H1 (cell line): Measurements from ENCODE around the gene TNFRSF14. TPM values are rescaled to one million over a fixed set of nuclear protein-coding genes. Genes with fewer than 3 reads are reported as not detected.

ENCODE experiments used
- CTCF ChIA-PET: fragments of 300-600 bp; sonication (Branson Sonifier 250); formaldehyde crosslinking; loops from one replicate; lab custom pipeline; 2021; ENCODE audit not compliant: partially characterized antibody; lab: Charles Lee
- POLR2A ChIA-PET: fragments of 300-600 bp; sonication (Branson Sonifier 250); formaldehyde crosslinking; loops from one replicate; lab custom pipeline; 2021; ENCODE audit warnings: inconsistent platforms; ENCODE audit not compliant: partially characterized antibody; lab: Charles Lee
- DNase-seq, 2 experiments: peaks; one replicate each; pipeline versions ENCODE4 v3.0.0 to v3.0.0-alpha.2; 2010 to 2022; ENCODE audit warnings: low spot score in 2 of 2, low read depth in 1 of 2, mixed read lengths in 1 of 2
- FAIRE-seq: peaks from 2 replicates; lab custom pipeline; 2011; peaks lifted over from hg19 to GRCh38; lab: Jason Lieb, UNC
- H2AFZ ChIP-seq: 2 replicates; pipeline ENCODE4 v1.8.1; 2012; ENCODE audit warnings: low read length, inconsistent platforms
- H2AK5ac ChIP-seq: 2 replicates; pipeline ENCODE4 v1.6.1; 2013; ENCODE audit warnings: low read depth, low read length
- H2BK120ac ChIP-seq: replicated peaks from 2 replicates; pipeline ENCODE3; 2013; ENCODE audit warnings: low read depth, low read length, inconsistent platforms
- H2BK12ac ChIP-seq: 2 replicates; pipeline ENCODE4 v1.6.1; 2013; ENCODE audit warnings: low read depth, low read length
- H2BK15ac ChIP-seq: 2 replicates; pipeline ENCODE4 v1.6.1; 2013; ENCODE audit warnings: low read length
- H2BK20ac ChIP-seq: 2 replicates; pipeline ENCODE4 v1.6.1; 2013; ENCODE audit warnings: low read length
- H2BK5ac ChIP-seq: 2 replicates; pipeline ENCODE4 v1.6.1; 2013; ENCODE audit warnings: low read depth, low read length
- H3K14ac ChIP-seq: 2 replicates; pipeline ENCODE4 v1.6.1; 2013; ENCODE audit warnings: inconsistent platforms; ENCODE audit not compliant: insufficient read length
- H3K18ac ChIP-seq: 2 replicates; pipeline ENCODE4 v1.6.1; 2013; ENCODE audit warnings: low read length; ENCODE audit errors: extremely low read depth
- H3K23ac ChIP-seq: 2 replicates; pipeline ENCODE4 v1.6.1; 2013; ENCODE audit warnings: inconsistent platforms; ENCODE audit not compliant: insufficient read length
- H3K23me2 ChIP-seq: 2 replicates; pipeline ENCODE4 v1.6.1; 2013; ENCODE audit warnings: low read depth, low read length
- H3K27ac ChIP-seq: 2 replicates; pipeline ENCODE4 v1.6.1; 2011; ENCODE audit warnings: low read depth, low read length, inconsistent platforms
- H3K27me3 ChIP-seq, 4 experiments: replicated peaks in 1 of 4; 1 replicate in 1 of 4; 2 replicates in 3 of 4; pipeline versions ENCODE4 v1.6.1 to v1.8.1; 2011 to 2013; ENCODE audit warnings: low read length in 3 of 4, mild to moderate bottlenecking in 3 of 4, inconsistent platforms in 2 of 4, mixed read lengths in 2 of 4, moderate library complexity in 1 of 4; ENCODE audit not compliant: control insufficient read depth in 3 of 4, insufficient read depth in 3 of 4; ENCODE audit errors: extremely low read depth in 1 of 4
- H3K36me3 ChIP-seq, 4 experiments: 2 replicates each; pipeline versions ENCODE4 v1.6.1 to v1.8.1; 2011 to 2013; ENCODE audit warnings: mild to moderate bottlenecking in 4 of 4, low read length in 3 of 4, moderate library complexity in 2 of 4, control low read depth in 1 of 4, inconsistent platforms in 1 of 4; ENCODE audit not compliant: insufficient read depth in 4 of 4, control insufficient read depth in 2 of 4
- H3K4ac ChIP-seq: replicated peaks from 2 replicates; pipeline ENCODE3; 2013; ENCODE audit warnings: low read length, low read depth, mixed read lengths, inconsistent platforms; ENCODE audit not compliant: insufficient read length
- H3K4me1 ChIP-seq, 4 experiments: replicated peaks in 1 of 4; 1 replicate in 1 of 4; 2 replicates in 3 of 4; pipeline versions ENCODE4 v1.6.1 to v1.8.1; 2011 to 2013; ENCODE audit warnings: low read length in 3 of 4, inconsistent platforms in 2 of 4, mixed read lengths in 1 of 4; ENCODE audit not compliant: insufficient read depth in 4 of 4, control insufficient read depth in 3 of 4
- H3K4me2 ChIP-seq, 2 experiments: 2 replicates each; pipeline versions ENCODE4 v1.6.1 to v1.8.1; 2011 to 2013; ENCODE audit warnings: low read depth in 2 of 2, low read length in 2 of 2, control low read depth in 1 of 2, inconsistent platforms in 1 of 2, mild to moderate bottlenecking in 1 of 2; ENCODE audit not compliant: insufficient read depth in 1 of 2
- H3K4me3 ChIP-seq, 4 experiments: fragments of 200-600, 300-600 bp in 1 of 4; sonication (generic), shearing (Covaris generic), sonication (Bioruptor Twin) in 1 of 4; 2 replicates each; pipeline versions ENCODE4 v1.5.1 to v1.8.1; 2011 to 2016; ENCODE audit warnings: low read length in 4 of 4, low read depth in 3 of 4, control low read depth in 2 of 4, inconsistent platforms in 2 of 4, mild to moderate bottlenecking in 2 of 4, mixed read lengths in 1 of 4, moderate library complexity in 1 of 4; ENCODE audit not compliant: insufficient read depth in 2 of 4; ENCODE audit errors: extremely low read depth in 1 of 4
- H3K56ac ChIP-seq: replicated peaks from 2 replicates; pipeline ENCODE3; 2013; ENCODE audit warnings: low read depth, mild to moderate bottlenecking, mixed read lengths, low read length, inconsistent platforms; ENCODE audit not compliant: insufficient read length
- H3K79me1 ChIP-seq: 2 replicates; pipeline ENCODE4 v1.6.1; 2013; ENCODE audit warnings: low read depth, low read length, control low read depth
- H3K79me2 ChIP-seq, 2 experiments: 2 replicates each; pipeline versions ENCODE4 v1.6.1 to v1.8.1; 2012 to 2013; ENCODE audit warnings: low read length in 2 of 2, mild to moderate bottlenecking in 2 of 2, inconsistent platforms in 1 of 2; ENCODE audit not compliant: insufficient read depth in 2 of 2, control insufficient read depth in 1 of 2
- H3K9ac ChIP-seq, 4 experiments: replicated peaks in 1 of 4; 1 replicate in 1 of 4; 2 replicates in 3 of 4; pipeline versions ENCODE4 v1.6.1 to v1.8.1; 2011 to 2013; ENCODE audit warnings: low read depth in 3 of 4, low read length in 3 of 4, control low read depth in 2 of 4, mild to moderate bottlenecking in 2 of 4, moderate library complexity in 2 of 4, inconsistent platforms in 1 of 4; ENCODE audit errors: extremely low read depth in 1 of 4
- H3K9me3 ChIP-seq, 2 experiments: 2 replicates each; pipeline versions ENCODE4 v1.6.1 to v1.8.1; 2012 to 2013; ENCODE audit warnings: mild to moderate bottlenecking in 2 of 2, moderate library complexity in 2 of 2, control low read depth in 1 of 2, inconsistent platforms in 1 of 2, low read depth in 1 of 2, low read length in 1 of 2, mixed read lengths in 1 of 2; ENCODE audit not compliant: insufficient read depth in 2 of 2
- H4K20me1 ChIP-seq, 2 experiments: replicated peaks in 1 of 2; 2 replicates each; pipeline versions ENCODE3 to v1.8.1; 2011 to 2013; ENCODE audit warnings: inconsistent platforms in 2 of 2, low read length in 2 of 2, mild to moderate bottlenecking in 1 of 2; ENCODE audit not compliant: insufficient read depth in 2 of 2, control insufficient read depth in 1 of 2
- H4K5ac ChIP-seq: 2 replicates; pipeline ENCODE4 v1.6.1; 2013; ENCODE audit warnings: low read length, low read depth, mixed read lengths, inconsistent platforms; ENCODE audit not compliant: insufficient read length
- H4K8ac ChIP-seq: 2 replicates; pipeline ENCODE4 v1.8.0; 2013; ENCODE audit warnings: mild to moderate bottlenecking, moderate library complexity, low read length, inconsistent platforms; ENCODE audit not compliant: insufficient read depth; ENCODE audit errors: extremely low read depth
- H4K91ac ChIP-seq: replicated peaks from 2 replicates; pipeline ENCODE3; 2013; ENCODE audit warnings: low read length, mixed read lengths, inconsistent platforms; ENCODE audit not compliant: insufficient read length
- ASH2L ChIP-seq: fragments of 200-600, 300-600 bp; sonication (generic); IDR thresholded peaks from one replicate; pipeline ENCODE4 v1.7.1; 2017; ENCODE audit warnings: low read length
- BACH1 ChIP-seq: IDR thresholded peaks from 2 replicates; pipeline ENCODE4 v1.6.1; 2012; ENCODE audit warnings: low read length, improper control_type of control experiment
- CBX8 ChIP-seq: fragments of 300-800, 300-1000 bp; sonication (generic); IDR thresholded peaks from 2 replicates; pipeline ENCODE4 v1.7.1; 2016; ENCODE audit warnings: low read depth, low read length, borderline replicate concordance
- EZH2 ChIP-seq: fragments of 200-600 bp; sonication (generic); IDR thresholded peaks from 2 replicates; pipeline ENCODE4 v1.7.1; 2012; ENCODE audit warnings: low read depth, mild to moderate bottlenecking, moderate library complexity, low read length, inconsistent platforms; ENCODE audit not compliant: severe bottlenecking
- HDAC6 ChIP-seq: IDR thresholded peaks from one replicate; pipeline ENCODE4 v1.7.1; 2012; ENCODE audit warnings: low read depth, mild to moderate bottlenecking, inconsistent platforms, low read length, moderate library complexity
- NANOG ChIP-seq: IDR thresholded peaks from 2 replicates; pipeline ENCODE4 v1.6.1; 2011; ENCODE audit warnings: low read length, low read depth, mild to moderate bottlenecking, inconsistent platforms; ENCODE audit not compliant: insufficient read depth, poor library complexity, severe bottlenecking
- SAP30 ChIP-seq: fragments of 300-600 bp; sonication (generic); IDR thresholded peaks from 2 replicates; pipeline ENCODE4 v1.7.1; 2012; ENCODE audit warnings: low read length, moderate library complexity, mild to moderate bottlenecking, inconsistent platforms; ENCODE audit not compliant: insufficient read depth, insufficient replicate concordance
- SUZ12 ChIP-seq: fragments of 200-600 bp; sonication (generic); IDR thresholded peaks from 2 replicates; pipeline ENCODE4 v1.6.1; 2012; ENCODE audit warnings: mild to moderate bottlenecking, inconsistent platforms, low read length, moderate library complexity, mixed read lengths
- WGBS, 2 experiments: shearing (Covaris generic) in 1 of 2; methylation state at CpG; one replicate each; pipeline versions ENCODE4 v1.1.6 to v1.1.7; 2013 to 2015; ENCODE audit warnings: low lambda C conversion rate in 2 of 2, mixed read lengths in 2 of 2, inconsistent platforms in 1 of 2, low coverage in 1 of 2, missing lambda C conversion rate in 1 of 2; ENCODE audit not compliant: insufficient replicate concordance in 2 of 2, insufficient coverage in 1 of 2, insufficient read length in 1 of 2; ENCODE audit errors: extremely low coverage in 1 of 2, missing lambda C conversion rate in 1 of 2; 5-methylcytosine and 5-hydroxymethylcytosine counted together
- polyA plus RNA-seq, 7 experiments: library from polyadenylated mRNA; depleted of rRNA in 3 of 7; stranded (reverse) in 5 of 7; unstranded in 2 of 7; fragments of >200 nt in 5 of 7; fragments of 200-250 nt in 2 of 7; gene quantifications; 1 replicate in 5 of 7; 2 replicates in 1 of 7; 4 replicates in 1 of 7; pipeline versions ENCODE4 v1.2.1 to v1.2.3, GENCODE V29; 2011 to 2013; ENCODE audit warnings: missing spikeins in 2 of 7, mixed read lengths in 2 of 7
- total RNA-seq: library from RNA; stranded (reverse); fragmentation: NEBNext Ultra II Directional; extraction: Animal tissue kit (Norgen Biotek cat#: 25700); gene quantifications from 2 replicates; pipeline ENCODE4 v1.2.1, GENCODE V29; 2021
- TF ChIP-seq, protein P1 (sequence below): IDR thresholded peaks from 2 replicates; pipeline ENCODE4 v1.6.1; 2012; ENCODE audit warnings: inconsistent platforms
- TF ChIP-seq, protein P2 (sequence below): IDR thresholded peaks from 2 replicates; pipeline ENCODE4 v1.6.1; 2012; ENCODE audit warnings: low read length, inconsistent platforms

The TNFRSF14 gene
- total and polyA plus RNA-seq, 2 of the 8 experiments (the other 6 are each of a cell fraction or from before 2014, with no cell fraction given): 0.36 to 0.50 TPM

DNA sequence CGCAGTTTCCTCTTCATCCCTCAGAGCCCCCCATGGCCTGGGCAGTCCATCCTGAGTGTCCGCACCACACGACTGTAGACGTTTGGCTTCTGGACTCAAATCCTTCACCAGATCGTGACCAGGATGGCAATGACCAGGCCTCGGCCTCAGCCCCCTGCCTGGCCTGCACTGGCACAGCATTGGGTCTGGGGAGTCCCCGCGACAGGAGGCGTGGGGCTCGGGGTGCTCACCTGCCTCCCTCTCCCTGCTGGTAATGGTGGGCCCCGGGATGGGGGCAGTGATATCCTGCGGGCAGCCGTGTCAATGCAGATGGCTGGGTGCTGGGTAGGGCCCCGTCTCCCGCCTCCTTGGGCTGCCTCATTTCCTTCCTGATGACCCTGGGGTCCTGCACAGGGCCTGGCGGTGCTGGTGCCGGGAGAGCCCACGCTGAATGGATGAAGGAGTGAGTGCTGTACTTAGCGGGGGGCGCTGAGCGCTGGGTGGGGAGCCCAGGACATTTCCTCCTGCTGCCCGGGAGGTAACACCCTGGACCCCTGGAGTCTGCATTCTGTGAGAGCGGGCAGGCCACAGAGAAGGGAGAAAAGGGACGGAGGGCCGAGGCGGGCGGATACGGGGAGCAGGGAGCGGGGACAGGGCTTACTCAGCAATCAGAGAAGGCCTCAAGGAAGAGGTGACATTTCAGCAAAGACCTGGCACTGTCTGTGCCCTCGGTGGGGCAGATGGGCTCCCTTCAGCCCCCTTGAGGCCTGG lies 2.1 kb upstream of the TNFRSF14 start:
- 89% methylated on average over 21 of the region's 30 CpGs; no CpG with 5 or more reads in 1 of the 2 experiments for WGBS, 2 experiments
- H2BK15ac ChIP-seq: no peak overlapping the region
- no peak overlapping the region for H3K4me3 ChIP-seq
- H3K18ac ChIP-seq: no peak overlapping the region
- POLR2A ChIA-PET: no interaction called here
- no peaks in the 10 kb centered on the region for H3K79me1 ChIP-seq
- no peak overlapping the region for H2BK12ac ChIP-seq
- no peaks in the 10 kb centered on the region for H3K79me2 ChIP-seq
- no peaks in the 10 kb centered on the region for H3K27me3 ChIP-seq
- H3K14ac ChIP-seq: no peak overlapping the region
- CTCF ChIA-PET: no interaction called here
- DNase-seq (no peak), FAIRE-seq (no peak)
- no peak overlapping the region for H3K23ac ChIP-seq
- no peak overlapping the region for H2AFZ ChIP-seq
- no peak overlapping the region for H3K9ac ChIP-seq
- peak overlapping the region; percentile 51; the same call in 1 of the 2 replicates for H4K8ac ChIP-seq
- H2BK120ac ChIP-seq: no peak overlapping the region
- no peaks in the 10 kb centered on the region for H3K23me2 ChIP-seq
- no peak overlapping the region for H2BK20ac ChIP-seq
- H2AK5ac ChIP-seq: no peak overlapping the region
- H3K4me2 ChIP-seq: no peak overlapping the region
- H2BK5ac ChIP-seq: no peak overlapping the region
- H3K4ac ChIP-seq: no peak overlapping the region
- no peak overlapping the region for H3K27ac ChIP-seq
- no peak overlapping the region for H4K5ac ChIP-seq
- H4K20me1 ChIP-seq: no peaks in the 10 kb centered on the region
- no peak overlapping the region for H3K56ac ChIP-seq
- no peaks in the 10 kb centered on the region; a peak in 1 of 4 replicates for H3K9me3 ChIP-seq
- no peaks in the 10 kb centered on the region for H3K36me3 ChIP-seq
- peaks cover 0 to 6% (median 0%) of the 10 kb centered on the region in 4 experiments; a peak in 3 of 7 replicates for H3K4me1 ChIP-seq
- no peak overlapping the region for H4K91ac ChIP-seq
- TF ChIP-seq, protein P1, sequence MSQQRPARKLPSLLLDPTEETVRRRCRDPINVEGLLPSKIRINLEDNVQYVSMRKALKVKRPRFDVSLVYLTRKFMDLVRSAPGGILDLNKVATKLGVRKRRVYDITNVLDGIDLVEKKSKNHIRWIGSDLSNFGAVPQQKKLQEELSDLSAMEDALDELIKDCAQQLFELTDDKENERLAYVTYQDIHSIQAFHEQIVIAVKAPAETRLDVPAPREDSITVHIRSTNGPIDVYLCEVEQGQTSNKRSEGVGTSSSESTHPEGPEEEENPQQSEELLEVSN: no peak
- TF ChIP-seq SAP30: no peak
- TF ChIP-seq, protein P2, sequence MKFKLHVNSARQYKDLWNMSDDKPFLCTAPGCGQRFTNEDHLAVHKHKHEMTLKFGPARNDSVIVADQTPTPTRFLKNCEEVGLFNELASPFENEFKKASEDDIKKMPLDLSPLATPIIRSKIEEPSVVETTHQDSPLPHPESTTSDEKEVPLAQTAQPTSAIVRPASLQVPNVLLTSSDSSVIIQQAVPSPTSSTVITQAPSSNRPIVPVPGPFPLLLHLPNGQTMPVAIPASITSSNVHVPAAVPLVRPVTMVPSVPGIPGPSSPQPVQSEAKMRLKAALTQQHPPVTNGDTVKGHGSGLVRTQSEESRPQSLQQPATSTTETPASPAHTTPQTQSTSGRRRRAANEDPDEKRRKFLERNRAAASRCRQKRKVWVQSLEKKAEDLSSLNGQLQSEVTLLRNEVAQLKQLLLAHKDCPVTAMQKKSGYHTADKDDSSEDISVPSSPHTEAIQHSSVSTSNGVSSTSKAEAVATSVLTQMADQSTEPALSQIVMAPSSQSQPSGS: no peak
- TF ChIP-seq SUZ12: no peak
- TF ChIP-seq NANOG: no peak
- no peak for TF ChIP-seq CBX8
- no peak for TF ChIP-seq BACH1
- no peak for TF ChIP-seq EZH2
- TF ChIP-seq ASH2L: no peak
- TF ChIP-seq HDAC6: no peak
